UCSD-AML1 (cell line): ENCODE measurements around the gene MVD.

Experiments used
- DNase-seq: peaks from one replicate; lab custom pipeline; 2025; ENCODE audit not compliant: unreplicated experiment; lab: John Stamatoyannopoulos, UW

The MVD gene, protein sequence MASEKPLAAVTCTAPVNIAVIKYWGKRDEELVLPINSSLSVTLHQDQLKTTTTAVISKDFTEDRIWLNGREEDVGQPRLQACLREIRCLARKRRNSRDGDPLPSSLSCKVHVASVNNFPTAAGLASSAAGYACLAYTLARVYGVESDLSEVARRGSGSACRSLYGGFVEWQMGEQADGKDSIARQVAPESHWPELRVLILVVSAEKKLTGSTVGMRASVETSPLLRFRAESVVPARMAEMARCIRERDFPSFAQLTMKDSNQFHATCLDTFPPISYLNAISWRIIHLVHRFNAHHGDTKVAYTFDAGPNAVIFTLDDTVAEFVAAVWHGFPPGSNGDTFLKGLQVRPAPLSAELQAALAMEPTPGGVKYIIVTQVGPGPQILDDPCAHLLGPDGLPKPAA

GRCh38 chr16:88662843-88663606 is at the start of gene MVD:
MVD (minus strand) TSS chr16:88663091; CDS start chr16:88663080, 11 bp downstream.
- peak; percentile 98 for DNase-seq

GRCh38 chr16:88712362-88712979 is 49.6 kb upstream of the MVD start:
- DNase-seq: no peak

- DNase-seq: no peak
Measured at GRCh38 chr16:88711750-88712340, 49.0 kb upstream of the MVD start.

DNA sequence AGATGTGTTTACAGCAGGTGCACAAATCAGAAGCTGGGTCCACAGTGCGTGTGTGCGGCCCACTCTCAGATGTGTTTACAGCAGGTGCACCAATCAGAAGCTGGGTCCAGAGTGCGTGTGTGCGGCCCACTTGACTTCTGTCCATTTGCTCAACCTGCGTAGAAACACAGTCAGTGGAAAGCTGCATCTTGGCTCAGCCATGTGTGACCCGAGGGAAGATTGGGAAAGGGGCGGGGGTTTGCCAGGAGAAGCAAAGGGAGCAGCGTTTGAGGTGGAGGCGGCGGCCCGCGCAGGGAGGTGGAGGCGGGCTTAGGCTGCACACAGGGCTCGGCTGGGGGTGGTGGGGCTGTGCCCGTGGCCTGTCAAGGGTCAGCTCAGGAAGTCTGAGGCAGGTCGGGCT is 47.7 kb upstream of the MVD start:
- no peak for DNase-seq

- no peak for DNase-seq
Measured at GRCh38 chr16:88706965-88707826, 44.3 kb upstream of the MVD start.

DNA sequence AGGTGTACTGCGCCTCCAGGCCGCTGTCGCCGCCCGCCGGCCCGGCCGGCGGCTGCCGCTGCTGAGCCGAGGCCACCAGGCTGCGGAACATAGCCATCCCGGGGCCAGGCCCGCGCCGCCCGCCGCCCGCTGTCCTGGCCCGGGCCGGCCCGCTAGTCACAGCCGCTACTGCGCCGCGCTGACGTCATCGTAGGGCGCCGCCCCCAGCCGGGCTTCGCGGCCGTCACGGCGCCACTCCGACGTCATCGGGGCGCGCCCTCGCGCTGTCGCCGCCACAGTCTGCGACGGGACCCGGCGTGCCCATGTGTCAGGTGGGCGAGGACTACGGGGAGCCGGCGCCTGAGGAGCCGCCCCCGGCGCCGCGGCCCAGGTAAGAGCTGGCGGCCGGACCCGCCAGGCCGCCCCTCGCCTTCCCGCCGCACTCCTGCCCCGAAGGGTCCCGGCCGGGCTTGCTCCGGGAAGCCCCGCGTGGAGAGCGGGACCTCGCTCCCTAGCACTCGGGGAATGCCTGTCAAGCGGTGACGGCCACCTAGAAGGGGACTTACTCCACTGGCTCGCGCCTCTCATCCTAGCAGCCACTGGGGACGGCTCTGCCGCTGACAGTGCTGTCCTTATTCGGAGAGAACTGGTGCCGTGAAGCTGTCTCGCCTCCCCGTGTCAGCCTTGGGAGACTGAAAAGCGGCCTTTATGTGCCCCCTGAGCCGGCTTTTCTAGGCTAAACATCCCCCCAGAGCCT is 43.5 kb upstream of the MVD start, which contains the start of the genes CTU2 and RNF166:
TSS of gene CTU2 (plus strand) at position 275 of the 736 bp plus-strand sequence. CDS start at position 303, 28 bp downstream.
TSS of gene RNF166 (minus strand) at position 180 of the 736 bp plus-strand sequence. CDS start at position 97, 83 bp downstream.
- peak; percentile 91 for DNase-seq

- no peak for DNase-seq
Measured at GRCh38 chr16:88705801-88706228, 42.9 kb upstream of the MVD start.

- DNase-seq: peak; percentile 51
Measured at GRCh38 chr16:88705076-88705684, 42.3 kb upstream of the MVD start.

GRCh38 chr16:88703486-88704309 is 40.8 kb upstream of the MVD start:
- peak; percentile 92 for DNase-seq

DNA sequence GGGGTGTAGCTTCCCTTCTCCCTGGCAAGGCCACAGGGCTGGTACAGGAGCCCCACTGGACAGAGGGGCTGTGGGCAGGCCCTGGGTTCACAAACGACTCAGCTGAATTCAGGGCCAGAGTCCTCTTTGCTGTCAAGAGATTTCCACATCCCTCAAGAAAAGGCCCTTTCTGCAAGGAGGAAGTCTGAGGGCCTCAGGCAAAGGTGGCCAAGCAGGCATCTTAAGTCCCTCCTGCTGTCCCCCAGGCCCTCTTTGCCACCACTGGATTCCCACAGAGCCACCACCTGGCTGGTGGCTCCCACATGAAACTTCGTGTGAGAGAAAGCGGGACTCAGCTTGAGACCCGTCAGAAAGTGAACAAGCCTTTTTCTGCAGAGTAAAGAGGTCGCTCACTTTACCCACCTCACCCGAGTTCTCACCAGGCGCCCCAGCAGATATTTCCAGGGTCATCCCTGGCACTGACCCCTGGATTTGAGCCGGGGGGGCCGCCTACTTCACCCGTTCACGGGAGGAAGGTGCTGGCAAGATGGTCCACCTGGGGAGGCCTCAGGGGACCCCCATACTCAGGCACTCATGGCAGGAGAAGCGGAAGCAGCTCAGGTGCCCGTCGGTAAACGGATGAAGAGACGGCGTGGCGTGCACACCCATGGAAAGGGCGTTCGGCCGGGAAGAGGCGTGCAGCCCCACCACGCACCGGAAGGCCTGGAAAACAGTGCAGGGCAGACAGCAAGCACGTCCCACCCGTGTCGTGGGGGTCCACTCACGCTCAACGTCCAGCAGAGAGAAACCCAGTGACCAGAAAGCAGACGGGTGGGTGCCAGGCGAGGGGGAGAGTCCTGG is 39.7 kb upstream of the MVD start:
- peak; percentile 47 for DNase-seq

DNA sequence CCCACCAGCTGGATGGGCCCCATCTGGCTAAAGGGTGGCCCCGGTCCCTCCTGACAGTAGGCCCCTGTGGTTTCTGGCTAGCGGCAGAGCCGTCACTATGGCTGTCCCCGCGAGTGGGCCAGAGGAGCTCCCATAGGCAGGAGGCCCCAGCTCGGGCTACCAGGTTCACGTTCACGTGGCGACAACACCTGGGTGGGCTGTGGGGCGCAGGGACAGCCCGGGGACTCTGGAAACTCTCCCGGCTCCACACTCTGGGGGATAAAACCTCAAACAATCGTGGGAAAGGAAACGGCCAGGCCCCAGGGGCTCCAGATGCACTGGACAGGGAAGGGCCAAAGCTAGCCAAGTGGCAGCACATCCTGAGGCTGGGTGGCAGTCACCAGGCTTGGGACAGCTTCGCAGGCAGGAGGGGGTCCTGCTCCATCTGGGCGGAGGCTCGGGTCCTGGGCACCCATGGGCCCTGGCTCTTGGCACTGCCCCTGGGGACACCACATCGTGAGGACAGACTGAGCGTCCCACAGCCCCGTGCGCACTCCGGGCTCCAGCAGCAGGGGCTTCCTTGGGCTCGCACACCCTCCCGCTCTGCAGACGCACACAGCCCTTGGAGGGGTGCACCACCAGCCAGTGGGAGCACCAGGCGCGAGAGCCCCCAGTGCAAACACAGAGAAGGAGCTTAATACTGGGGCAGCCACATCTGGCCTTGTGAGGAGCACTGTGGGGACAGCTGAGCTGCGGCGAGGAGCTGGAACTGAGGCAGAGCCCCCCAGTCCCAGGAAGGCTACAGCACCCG is 38.9 kb upstream of the MVD start:
- DNase-seq: no peak

DNA sequence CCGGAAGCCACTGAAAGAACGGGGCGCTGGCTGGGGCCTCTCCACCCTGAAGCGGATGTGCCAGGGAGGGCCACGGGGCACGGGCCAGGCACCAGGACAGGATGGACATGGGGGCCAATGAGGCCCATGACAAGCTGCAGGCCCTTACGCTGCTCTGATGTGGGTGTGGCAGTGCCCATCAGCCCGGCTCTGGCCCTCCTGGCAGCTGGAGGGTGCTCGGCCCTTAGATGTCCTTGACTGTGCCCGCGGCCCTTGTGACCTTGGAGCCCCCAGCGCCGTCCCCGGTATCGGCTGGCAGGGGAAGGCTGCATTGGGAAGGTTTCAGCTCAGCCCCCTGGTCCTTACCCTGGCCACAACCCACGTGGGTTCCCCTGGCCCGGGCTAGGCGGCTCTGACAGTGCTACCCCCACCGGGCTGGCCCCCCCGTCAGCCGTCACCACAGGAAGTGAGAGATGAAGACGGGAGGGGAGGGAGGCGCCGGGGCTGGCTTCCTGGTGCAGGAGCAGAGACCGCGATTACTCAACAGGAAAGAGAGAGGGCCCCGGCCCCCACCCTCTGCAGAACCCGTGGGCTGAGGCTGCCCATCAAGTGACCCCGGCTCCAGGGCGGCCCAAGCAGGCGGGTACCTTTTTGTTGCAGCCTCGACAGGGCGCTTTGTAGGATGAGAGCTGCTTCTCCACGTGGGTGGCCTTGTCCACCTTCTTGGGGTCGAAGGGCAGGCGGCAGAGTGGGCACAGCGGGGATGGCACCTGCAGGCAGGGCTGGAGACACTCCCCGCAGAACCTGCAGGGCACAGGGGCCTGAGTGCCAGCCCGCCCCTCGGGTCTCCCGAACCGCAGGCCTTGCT is 38.0 kb upstream of the MVD start:
- peak; percentile 97 for DNase-seq

DNA sequence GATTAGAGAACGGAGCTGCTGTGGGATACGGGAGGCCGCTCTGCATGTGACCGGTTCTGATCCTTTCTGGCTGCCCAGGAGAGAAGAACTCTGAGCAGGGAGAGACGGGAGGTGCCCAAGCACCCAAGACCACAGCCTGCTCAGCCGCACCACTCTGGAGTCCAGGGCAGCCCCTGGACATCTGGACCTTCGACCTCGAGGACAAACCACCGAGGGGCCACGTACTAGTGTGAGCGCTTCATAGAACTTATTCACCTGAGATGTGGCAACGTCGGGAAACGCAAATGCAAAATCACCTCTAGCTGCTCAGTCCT is 37.4 kb upstream of the MVD start:
- DNase-seq: no peak

- no peak for DNase-seq
Measured at GRCh38 chr16:88699180-88699579, 36.3 kb upstream of the MVD start.

DNA sequence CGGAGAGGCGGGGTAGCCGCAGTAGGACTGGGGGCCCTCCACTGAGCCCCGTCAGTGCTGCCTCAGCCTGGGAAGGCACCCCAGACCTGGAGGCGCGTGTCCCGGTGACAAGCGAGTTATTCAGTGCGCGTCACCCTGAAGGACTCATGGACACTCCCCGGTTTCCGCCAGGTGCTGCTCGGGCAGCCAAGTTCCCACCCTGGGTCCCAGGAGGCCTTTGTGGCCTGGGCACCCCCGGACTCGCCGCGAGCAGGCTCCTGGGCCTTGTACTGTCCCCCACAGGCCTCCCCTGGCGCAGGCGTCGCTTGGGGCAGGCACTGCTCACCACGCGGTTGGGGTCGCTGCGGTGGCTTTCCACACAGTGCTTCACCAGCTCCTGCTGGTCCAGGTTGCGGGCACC is 35.8 kb upstream of the MVD start:
- DNase-seq: no peak
